GM12892 (cell line): ENCODE data around the gene AAK1.
"Not testable (repeated sequence)": the region's sequence is repeated elsewhere in the genome, so short reads cannot be mapped to it uniquely, and the experiment has no call there.

Source experiments
- DNase-seq: peaks from one replicate; pipeline ENCODE4 v3.0.0; 2011; ENCODE audit not compliant: insufficient read length
- FAIRE-seq: peaks from 2 replicates; lab custom pipeline; 2011; peaks lifted over from hg19 to GRCh38; lab: Jason Lieb, UNC
- POLR2A ChIP-seq: IDR thresholded peaks from 2 replicates; pipeline ENCODE4 v1.6.1; 2011; ENCODE audit warnings: low read depth, low read length, control low read depth
- POLR2AphosphoS5 ChIP-seq: IDR thresholded peaks from 2 replicates; pipeline ENCODE4 v1.6.1; 2011; ENCODE audit warnings: low read depth, low read length, control low read depth
- TAF1 ChIP-seq: IDR thresholded peaks from 2 replicates; pipeline ENCODE4 v1.6.1; 2011; ENCODE audit warnings: low read depth, mild to moderate bottlenecking, control low read depth, low read length, borderline replicate concordance

The AAK1 gene

GRCh38 chr2:69652206-69652605 is 8.7 kb upstream of the AAK1 start:
- no peak for TF ChIP-seq POLR2A
- no peak for TF ChIP-seq POLR2AphosphoS5
- no peak for TF ChIP-seq TAF1
- FAIRE-seq (no peak), DNase-seq (no peak)

GRCh38 chr2:69647196-69647595 is 3.7 kb upstream of the AAK1 start:
- not testable (repeated sequence) for FAIRE-seq, DNase-seq

GRCh38 chr2:69646714-69647113 is 3.2 kb upstream of the AAK1 start:
- FAIRE-seq (no peak), DNase-seq (no peak)
- TF ChIP-seq POLR2AphosphoS5 (no peak), TAF1 (no peak), POLR2A (no peak)

GRCh38 chr2:69645921-69646320 is 2.4 kb upstream of the AAK1 start:
- TF ChIP-seq TAF1 = no peak
- TF ChIP-seq POLR2A = no peak
- TF ChIP-seq POLR2AphosphoS5 = no peak
- FAIRE-seq = no peak
- DNase-seq = no peak

- TF ChIP-seq POLR2AphosphoS5 (no peak), POLR2A (0 out of 2 replicates have a peak, but pooled peaks have one; percentile 10), TAF1 (no peak)
- FAIRE-seq = no peak
- no peak for DNase-seq
Measured at GRCh38 chr2:69645031-69645431, 1.5 kb upstream of the AAK1 start.

GRCh38 chr2:69644506-69644979 is 1.0 kb upstream of the AAK1 start:
- DNase-seq (no peak), FAIRE-seq (peak; percentile 77)
- TF ChIP-seq TAF1 = no peak
- no peak for TF ChIP-seq POLR2A
- peak; percentile 24; the same call in 1 of the 2 replicates for TF ChIP-seq POLR2AphosphoS5

- peak; percentile 27 for FAIRE-seq
- DNase-seq = no peak
- TF ChIP-seq POLR2AphosphoS5 (no peak), TAF1 (no peak), POLR2A (no peak)
Measured at GRCh38 chr2:69642709-69643601, 584 bp downstream of the AAK1 start.

- TF ChIP-seq POLR2AphosphoS5 = no peak
- FAIRE-seq (no peak), DNase-seq (no peak)
Measured at GRCh38 chr2:69641887-69642708, 1.4 kb downstream of the AAK1 start.

GRCh38 chr2:69641471-69641870 is 2.1 kb downstream of the AAK1 start:
- no peak for FAIRE-seq
- no peak for TF ChIP-seq POLR2A

GRCh38 chr2:69639266-69639665 is 4.3 kb downstream of the AAK1 start:
- no peak for DNase-seq
- no peak for TF ChIP-seq POLR2AphosphoS5
- no peak for TF ChIP-seq POLR2A
- TF ChIP-seq TAF1 = no peak
- no peak for FAIRE-seq

More at GRCh38 chr2:69641471-69641870, 2.1 kb downstream of the AAK1 start:
- no peak for DNase-seq

GRCh38 chr2:69638630-69639029 is 4.9 kb downstream of the AAK1 start:
- FAIRE-seq = no peak
- no peak for DNase-seq
- no peak for TF ChIP-seq POLR2AphosphoS5

GRCh38 chr2:69637923-69638322 is 5.6 kb downstream of the AAK1 start:
- no peak for FAIRE-seq
- no peak for DNase-seq

More at GRCh38 chr2:69637923-69638322, 5.6 kb downstream of the AAK1 start:
- no peak for TF ChIP-seq POLR2AphosphoS5
- TF ChIP-seq TAF1 = no peak
- no peak for TF ChIP-seq POLR2A
